Hindlimb muscle (tissue), 1 donor: ENCODE measurements around the gene PTH2. TPM values are rescaled to one million over a fixed set of nuclear protein-coding genes. Genes with fewer than 3 reads are reported as not detected.

Experiments used
- DNase-seq: peaks from one replicate; pipeline ENCODE4 v3.0.0-alpha.2; 2013
- polyA plus RNA-seq: library from polyadenylated mRNA; unstranded; fragments of 120-200 nt; gene quantifications from one replicate; pipeline ENCODE4 v1.2.1, GENCODE V29; 2013; ENCODE audit not compliant: insufficient read length

PTH2 gene
- polyA plus RNA-seq, 1 donor: not detected

DNA sequence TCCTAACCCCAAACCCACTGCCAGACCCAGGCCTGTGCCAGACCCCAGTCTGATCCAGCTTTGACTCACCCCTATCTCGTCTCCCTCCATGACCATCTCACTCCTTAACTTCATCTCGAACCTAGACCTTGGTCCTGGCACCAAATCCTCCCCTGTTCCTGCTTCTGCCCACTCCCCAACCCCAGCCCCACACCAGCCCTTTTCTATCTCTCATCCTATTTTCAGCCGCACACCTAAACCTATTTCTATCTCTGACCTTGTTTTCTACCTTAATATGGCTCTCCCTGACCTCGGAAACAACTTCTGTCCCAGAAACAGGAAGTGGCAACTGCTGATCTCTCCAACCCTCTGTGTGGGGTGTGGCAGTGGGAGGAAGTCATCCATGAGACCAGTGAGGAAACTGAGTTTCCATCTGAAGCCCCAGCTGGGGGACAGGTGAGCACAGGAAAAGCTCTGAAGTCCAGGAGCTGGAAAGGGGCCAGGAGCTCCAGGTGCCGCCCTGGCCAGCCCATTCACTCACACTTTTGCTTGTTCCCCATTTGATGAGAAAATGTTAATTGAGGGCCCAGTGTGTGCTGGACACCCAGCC, 13.7 kb downstream of the PTH2 start:
- DNase-seq: no peak

DNA sequence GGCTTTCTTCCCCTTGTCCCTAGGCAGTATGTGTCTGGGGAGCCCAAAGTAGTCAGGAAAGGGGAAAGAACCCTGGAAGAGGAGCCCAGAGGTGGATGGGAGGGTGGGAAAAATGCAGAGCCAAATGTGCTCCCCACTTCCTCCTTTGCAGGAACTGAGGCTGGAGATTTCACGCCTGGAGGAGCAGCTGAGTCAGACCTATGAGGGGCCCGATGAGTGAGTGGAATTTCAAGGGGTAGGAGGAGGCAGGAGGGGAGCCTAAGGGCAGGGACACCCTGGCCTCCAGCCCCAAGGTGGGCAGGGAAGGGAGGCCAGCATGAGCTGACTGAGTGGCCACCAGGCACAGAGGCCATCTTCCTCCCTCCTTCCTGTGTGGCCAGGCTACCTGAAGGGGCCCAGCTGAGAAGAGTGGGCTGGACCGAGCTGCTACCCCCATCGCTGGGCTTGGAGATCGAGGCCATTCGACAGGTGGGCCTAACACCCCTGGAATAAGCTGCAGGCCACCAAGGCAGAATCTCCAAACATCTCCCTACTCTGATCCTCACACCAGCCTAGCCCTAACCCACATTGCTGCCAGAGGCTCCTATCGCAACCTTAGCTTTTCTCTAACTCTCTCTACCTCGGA, 14.3 kb downstream of the PTH2 start:
- DNase-seq: no peak

DNA sequence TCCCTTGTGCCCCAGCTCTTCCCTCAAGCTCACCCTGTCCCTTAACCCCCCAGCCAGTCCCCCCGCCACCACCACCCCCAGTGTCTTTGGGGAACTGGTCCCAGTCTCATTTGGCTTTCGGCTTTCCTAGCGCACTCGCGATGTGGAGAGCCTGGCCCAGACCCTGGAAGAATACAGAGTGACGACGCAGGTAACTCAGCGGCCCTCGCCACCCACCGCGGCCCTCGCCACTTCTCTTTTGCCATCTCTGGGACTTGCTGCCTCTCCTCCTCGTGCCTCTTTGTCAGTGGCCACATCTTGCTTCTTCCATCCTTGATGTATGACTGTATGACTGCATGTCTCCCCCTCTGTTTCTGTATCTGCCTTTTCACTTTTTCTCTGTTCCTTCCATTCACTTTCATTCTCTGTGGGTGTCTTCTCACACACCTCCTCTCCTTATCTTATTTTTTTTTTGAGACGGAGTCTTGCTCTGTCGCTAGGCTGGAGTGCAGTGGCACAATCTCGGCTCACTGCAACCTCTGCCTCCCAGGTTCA, 15.7 kb downstream of the PTH2 start:
- no peak for DNase-seq

DNA sequence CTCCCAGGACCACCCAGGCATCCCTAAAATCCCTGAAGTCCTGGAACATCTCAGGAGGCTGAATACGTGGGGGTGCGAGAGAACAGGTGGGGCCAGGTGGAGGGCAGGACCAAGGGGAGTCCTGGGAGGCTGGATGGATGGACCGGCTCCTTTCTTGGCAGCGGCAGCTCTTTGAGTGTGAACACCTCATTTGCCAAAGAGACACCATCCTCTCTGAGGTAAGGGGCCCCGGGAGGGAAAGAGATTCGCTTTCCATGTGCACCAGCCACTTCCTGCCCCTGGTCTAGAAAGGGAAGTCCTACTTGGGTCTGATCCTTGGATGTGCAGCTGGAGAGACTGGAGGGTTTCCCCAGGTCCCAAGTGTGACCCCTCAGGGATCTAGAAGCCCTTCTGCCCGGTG, 16.2 kb downstream of the PTH2 start:
- DNase-seq: no peak

DNA sequence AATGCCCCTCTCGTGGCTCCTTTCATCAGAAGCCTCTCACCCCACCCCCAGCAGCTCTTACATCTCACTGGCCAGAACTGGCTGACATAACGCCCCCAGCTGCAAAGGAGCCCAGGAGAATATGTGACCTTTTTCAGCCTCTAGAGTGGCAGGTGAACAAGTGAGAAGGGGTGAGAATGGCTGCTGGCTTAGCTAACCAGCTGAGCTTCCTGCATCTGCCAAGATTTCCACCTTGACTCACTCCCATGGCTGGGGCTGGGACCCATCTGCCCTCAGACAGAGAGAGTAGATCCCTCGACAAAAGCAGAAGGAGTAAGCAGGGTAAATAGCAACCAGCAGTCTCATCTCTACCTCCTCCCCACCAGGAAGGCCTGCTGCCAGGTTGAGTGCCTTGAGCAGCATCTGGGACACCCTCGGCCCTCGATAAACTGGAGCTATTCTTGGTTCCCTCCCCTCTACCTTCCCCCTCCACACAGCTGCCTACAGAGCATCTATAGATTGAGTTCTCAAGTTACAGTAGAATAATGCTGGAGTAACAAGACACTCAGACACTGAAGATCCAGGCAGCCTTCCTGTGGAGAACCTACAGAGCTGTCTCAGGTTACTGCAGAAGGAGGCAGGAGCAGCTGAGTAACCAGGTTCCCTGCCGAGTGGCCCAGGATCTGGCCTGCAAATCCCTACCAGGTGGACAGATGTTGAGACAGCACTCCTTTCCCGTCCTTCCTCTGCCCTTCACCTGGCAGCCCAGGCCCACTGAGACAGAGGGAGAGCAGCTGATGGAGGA, 19.6 kb downstream of the PTH2 start:
- no peak for DNase-seq

DNA sequence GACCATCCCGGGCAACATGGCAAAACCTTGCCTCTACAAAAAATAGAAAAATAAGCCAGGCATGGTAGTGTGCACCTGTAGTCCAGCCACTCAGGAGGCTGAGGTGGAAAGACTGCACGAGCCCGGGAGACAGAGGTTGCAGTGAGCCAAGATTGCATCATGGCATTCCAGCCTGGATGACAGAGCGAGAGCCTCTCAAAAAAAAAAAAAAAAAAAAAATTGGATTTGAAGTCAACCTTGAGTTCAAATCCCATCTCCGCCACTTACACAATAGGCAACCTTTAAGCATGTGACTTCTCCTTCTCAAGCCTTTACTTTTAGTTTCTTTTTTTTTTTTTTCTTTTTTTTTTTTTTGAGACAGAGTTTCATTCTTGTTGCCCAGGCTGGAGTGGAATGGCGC, 23.2 kb downstream of the PTH2 start:
- DNase-seq: no peak

DNA sequence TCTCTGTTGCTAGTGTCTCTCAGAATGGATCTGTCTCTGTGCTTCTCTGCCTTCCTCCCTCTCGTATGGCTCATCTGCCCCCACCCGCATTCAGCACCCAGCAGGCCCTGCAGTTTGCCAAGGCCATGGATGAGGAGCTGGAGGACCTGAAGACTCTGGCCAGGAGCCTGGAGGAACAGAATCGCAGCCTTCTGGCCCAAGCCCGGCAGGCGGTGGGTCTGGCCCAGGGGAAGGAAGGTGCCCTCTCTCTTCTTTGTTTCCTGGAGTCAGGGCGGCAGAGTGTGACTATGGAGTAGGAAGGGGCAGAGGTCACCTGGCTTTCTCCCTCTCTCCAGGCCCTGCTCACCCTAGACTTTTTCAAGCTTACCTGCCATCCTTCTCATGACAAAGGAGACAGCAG, 24.3 kb downstream of the PTH2 start:
- DNase-seq: no peak

DNA sequence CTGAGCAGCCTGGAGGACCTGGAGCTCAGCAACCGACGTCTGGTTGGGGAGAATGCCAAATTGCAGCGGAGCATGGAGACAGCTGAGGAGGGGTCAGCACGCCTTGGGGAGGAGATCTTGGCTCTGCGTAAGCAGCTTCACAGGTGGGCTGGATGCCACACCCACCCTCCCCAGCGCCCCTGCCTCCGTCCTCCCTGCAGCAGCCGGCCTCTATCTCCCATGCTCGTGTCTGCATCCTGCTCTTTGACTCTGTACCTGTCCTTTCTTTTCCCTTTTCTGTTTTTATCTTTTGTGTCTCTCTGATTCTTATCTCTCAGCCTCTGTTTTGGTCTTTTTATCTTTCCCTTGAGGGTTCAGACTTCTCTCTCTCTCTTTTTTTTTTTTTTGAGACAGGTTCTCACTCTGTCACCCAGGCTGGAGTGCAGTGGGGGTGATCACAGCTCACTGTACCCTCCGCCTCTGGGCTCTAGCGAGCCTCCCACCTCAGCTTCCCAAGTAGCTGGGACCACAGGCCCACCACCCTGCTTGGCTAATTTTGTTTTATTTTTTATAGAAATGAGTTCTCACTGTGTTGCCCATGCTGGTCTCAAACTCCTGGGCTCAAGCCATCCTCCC, 25.1 kb downstream of the PTH2 start:
- no peak for DNase-seq

DNA sequence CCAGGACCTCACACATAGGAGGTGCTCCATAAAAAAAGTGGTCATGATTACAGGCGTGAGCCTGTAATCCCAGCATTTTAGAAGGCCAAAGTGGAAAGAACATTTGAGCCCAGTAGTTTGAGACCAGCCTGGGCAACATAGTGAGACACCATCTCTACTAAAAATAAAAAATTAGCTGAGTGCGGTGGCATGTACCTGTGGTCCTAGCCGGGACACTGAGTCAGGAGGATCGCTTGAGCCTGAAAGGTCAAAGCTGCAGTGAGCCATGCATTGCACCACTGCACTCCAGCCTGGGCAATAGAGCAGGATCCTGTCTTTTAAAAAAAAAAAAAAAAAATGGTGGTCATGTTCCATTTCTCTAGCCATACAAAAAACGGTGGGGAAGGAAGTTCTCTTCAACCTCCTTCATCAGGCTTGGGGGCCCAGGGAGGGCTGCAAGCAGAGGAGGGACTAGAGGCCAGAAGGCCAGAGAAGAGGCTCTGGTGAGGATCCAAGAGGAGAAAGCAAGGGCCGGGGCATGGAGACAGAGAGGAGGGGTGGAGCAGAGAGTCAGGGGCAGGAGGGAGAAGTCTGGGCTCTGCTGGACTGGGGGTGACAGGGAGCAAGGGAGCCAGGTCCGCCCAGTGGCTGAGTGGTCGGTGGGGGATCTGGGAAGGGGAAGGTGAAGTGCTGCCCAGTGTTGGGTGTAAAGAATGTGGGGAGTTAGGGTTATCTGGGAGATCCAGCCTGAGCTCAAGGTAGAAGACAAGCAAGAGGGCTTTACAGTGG, 26.3 kb downstream of the PTH2 start:
- no peak for DNase-seq

DNA sequence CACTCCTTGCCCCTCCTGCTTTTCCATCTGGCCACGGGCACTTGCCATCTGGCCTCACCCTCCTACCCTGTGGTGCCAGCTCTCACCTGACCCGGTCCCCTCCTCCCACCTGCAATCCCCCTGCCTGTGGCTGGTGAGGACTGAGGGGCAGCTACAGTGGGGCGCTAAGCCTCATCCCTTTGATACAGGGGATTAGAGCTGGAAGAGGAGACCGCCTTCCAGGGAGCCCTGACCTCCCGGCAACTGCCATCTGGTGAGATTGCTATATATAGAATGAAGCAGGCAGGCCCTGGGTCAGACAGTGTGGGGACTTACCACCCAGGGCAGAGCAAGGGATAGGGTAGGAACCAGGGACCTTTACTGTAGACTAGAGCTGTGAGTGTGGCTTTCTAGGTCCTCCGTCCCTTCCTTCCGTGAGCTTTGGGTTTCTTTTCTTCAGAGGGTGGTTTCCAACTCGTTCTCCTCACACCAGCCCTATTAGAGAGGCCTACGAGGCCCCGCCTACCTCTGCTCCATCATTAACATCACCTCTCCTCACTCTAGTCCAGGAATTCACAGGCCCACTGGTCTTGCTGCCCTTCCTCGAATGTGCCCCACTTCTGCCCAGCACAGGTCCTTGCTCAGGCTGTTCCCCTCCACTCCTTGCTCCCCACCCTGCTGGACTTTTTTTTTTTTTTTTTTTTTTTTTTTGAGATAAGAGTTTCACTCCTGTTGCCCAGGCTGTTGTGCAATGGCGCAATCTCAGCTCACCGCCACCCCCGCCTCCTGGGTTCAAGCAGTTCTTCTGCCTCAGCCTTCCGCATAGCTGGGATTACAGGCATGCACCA, 27.4 kb downstream of the PTH2 start:
- DNase-seq: no peak

DNA sequence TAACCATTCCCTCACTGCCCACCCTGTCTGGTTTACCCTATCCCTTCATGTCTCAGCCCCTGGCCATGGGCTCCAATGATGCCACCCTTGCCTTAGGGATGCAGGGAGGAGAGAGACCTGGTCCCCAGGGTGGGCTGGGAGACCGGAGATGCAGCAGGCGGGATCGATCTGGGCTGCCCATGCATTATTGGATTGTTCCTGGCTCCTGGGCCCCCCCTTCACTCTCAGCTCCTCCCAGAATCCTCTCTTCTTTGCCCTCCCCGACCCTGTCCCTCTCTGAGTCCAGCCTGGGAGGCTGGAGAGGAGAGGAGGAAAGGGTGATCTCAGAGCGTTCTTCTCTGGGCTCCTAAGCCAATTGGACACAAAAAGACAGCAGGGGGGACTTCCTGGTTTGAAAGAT, 29.4 kb downstream of the PTH2 start:
- no peak for DNase-seq

DNA sequence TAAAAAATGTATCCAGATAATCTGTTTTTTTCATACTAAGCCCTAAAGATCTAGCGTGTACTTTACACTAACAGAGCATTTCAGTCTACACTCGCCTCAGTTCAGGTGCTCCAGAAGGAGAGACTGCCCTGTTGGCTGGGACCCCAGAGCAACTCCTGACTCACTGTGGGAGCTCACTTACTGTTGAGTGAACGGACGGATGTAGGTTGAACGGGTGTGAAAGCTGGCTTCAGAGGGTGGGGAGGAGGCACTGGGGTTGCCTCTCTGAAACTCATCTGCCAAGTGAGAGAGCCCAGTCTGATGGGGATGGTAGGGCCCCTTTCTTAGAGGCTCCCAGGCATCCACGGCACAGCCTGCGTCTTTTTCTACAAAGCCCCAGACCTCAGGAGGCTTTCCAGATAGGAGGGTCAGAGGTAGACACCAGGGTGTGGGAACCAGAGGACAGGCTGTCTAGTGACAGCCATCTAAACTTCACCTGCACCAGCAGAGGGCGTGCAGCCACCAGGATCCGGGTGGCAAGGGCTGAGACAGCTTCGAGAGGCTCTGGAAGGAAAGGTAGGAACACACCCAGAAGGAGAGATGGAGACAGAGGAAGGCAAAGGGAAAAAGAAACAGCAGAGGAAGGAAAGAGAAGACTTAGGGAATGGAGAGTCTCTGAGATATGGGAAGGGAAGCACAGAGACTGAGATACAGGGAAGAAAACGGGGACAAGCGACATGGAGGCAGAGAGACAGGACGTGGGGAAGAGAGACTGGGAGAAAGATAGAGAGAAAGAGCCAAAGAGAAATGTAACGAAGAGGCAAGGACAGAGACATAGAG, 31.5 kb downstream of the PTH2 start:
- peak; percentile 81 for DNase-seq

DNA sequence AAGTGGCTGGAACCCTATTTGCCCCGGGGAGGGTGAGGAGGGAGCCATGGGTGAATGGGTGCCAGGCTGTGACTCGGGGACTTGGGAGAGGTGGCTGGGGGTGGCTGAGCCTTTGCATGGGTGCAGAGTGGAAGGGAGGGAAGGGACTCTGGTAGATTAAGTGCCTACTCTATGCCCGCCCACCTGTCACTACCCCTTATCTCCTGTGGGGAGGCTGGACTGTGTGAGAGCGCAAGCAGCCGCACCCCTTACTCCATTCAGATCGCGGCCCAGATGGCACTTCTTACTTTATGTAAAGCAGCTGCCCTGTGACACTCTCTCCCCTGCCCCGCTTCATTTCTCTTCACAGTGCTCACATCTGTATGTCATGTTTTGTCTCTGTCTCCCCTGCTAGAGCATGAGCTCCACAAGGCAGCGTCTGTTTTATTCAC, 32.3 kb downstream of the PTH2 start:
- DNase-seq: no peak

DNA sequence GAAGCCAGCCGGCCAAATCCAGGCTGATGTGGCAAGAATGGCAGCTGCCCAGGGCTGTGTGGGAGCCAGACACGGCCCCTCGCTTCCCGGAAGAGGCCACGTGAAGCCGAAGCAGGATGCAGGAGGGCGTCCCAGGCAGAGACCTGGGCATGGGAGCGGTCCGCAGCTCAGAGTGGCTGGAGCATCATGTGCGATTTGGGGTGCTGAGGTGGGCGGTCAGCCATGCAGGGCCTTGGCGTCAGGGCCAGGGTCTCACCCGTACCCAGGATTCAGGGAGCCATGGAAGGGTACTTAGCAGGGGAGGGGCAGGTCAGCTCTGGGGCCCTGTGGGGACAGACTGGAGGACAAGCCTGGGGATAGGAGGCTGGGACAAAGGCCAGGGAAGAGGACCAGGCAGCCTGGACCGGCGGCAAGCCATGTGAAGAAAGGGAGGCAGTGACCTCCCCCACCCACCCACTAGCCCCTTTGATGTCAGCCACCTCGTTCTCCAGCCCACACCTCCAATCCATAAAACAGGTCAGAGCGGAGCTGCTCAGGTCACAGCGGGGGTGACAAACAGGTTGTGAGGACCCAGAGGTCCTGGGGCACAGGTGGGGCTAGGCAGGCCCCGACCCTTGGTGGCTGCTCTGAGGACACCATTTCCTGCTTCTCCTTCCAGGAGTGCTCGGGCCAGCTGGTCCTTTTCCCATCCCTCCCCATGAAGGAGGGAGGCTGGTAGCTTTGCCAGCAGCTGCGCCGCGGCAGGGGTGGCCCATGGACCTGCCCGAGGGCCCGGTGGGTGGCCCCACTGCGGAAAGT, 32.9 kb downstream of the PTH2 start:
- no peak for DNase-seq

DNA sequence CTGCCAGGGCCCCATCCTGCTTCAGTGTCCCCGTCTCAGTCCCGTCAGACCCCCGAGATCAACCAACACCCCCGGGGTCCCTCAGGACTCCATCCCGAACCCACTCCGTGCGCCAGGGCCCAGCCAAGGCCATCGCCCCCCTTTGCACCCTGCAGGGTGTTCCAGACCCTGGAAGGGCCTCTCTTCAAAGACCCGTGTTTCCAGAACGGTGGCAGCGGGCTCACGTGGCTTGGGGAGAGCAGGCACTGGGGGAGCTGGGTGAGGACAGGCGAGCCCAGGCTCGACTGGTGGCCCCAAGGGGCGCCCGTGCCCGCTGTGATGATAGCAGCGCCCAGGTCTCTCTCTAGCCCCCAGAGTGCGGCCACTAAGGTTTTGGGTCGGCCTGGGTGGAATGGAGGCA, 33.8 kb downstream of the PTH2 start:
- DNase-seq: no peak

DNA sequence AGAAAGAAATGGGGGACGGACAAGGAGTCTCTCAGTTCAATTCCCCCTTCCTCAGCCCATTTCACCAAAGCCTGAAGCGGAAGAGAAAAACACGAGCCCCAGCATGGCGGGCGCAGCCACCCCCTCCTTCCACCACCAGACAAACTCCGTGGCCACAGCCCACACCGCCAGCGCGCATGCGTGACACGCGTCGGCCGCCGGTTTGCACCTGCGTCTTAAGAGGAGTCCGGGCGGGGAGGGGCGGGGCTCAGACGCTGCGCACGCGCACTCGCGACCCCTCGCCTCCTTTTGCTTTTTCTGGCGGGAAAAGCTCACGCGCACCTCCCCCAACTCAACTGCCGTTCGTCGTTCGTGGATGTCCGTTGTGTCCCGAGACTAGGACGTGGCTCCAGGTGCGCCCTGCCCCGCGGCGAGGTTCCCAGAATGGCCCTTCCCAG, 35.3 kb downstream of the PTH2 start, which contains the start of gene KASH5:
Gene KASH5 (plus strand): TSS at position 314 of the 437 bp plus-strand sequence. CDS start 2,635 bp downstream, outside the sequence.
- DNase-seq: peak; percentile 70

DNA sequence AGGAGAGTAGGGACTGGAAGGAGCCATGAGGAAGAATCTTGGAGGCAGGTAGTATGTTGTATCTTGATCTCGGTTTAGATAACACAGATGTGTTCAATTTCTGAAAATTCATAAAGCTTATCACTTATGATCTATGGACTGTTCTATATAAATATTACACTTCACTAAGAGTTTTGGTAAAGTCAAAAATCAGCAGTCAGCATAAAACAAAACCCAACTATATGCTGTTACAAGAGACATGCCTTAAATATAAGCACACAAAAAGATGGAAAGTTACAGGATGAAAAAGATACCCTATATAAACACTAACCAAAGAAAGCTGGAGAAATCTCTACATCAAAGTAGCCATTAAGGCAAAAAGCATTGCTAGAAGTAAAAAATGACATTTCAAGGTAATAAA, 39.6 kb downstream of the PTH2 start:
- no peak for DNase-seq

DNA sequence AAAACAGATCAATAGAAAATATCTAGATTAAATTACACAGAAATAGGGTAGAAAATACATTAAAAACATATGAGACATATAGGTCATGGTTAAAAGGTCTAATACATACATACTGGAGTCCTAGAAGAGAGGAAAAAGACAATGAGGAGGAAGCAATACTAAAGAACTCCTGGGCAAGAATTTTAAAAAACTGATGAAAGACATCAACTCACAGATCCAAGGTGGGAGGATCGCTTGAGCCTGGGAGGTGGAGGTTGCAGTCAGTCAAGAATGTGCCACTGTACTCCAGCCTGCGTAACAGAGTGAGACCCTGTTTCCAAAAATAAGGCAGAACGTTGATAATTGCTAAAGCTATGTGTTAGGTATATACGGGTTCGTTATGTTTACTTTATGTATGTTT, 40.6 kb downstream of the PTH2 start:
- no peak for DNase-seq

DNA sequence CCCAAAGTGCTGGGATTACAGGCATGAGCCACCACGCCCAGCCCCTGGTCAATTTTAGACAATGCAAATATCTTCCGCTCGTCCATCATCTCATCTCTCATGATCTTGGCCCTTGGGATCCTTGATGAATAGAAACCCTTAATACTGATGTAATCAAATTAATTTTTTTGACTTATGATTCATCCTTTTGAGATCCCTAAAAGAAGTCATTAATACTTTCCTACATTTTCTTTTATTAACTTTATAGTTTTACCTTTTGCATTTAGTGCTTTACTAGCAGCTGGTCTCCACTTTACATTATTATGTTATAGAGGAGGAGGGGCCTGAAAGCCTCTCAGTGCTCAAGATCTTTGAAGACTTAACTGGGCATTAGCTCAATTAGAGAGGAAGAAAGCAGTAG, 42.9 kb downstream of the PTH2 start:
- DNase-seq: no peak

DNA sequence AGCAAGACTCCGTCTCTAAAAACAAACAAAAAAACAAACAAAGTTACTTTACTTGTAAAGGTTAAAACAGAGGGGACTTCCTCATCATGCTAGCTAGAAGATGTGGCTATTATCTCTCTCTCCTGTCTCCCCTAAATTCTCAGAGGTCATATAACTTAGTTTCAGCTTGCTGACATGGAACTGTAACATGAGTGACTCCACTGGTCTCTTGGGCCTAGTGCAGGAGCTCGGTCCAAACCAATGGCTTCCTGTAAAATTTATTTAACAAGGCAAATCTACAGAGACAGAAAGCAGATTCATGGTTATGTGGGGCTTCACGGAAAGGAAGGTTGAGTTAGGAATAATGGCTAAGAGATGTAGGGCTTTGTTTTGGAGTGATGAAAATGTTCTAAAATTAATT, 44.7 kb downstream of the PTH2 start:
- no peak for DNase-seq
